GM12875 (cell line): ENCODE data around the gene NDUFV1.
"Not testable (repeated sequence)": the region's sequence is repeated elsewhere in the genome, so short reads cannot be mapped to it uniquely, and the experiment has no call there.

Experiments used
- H3K4me3 ChIP-seq: one replicate; pipeline ENCODE4 v1.5.1; 2011; ENCODE audit warnings: low read depth, low read length, control low read depth
- TF ChIP-seq, protein P1 (sequence below): IDR thresholded peaks from 2 replicates; pipeline ENCODE4 v1.5.1; 2011; ENCODE audit warnings: low read depth, mild to moderate bottlenecking, control low read depth, inconsistent platforms, low read length, moderate library complexity, borderline replicate concordance; ENCODE audit not compliant: insufficient read depth

NDUFV1 gene

DNA sequence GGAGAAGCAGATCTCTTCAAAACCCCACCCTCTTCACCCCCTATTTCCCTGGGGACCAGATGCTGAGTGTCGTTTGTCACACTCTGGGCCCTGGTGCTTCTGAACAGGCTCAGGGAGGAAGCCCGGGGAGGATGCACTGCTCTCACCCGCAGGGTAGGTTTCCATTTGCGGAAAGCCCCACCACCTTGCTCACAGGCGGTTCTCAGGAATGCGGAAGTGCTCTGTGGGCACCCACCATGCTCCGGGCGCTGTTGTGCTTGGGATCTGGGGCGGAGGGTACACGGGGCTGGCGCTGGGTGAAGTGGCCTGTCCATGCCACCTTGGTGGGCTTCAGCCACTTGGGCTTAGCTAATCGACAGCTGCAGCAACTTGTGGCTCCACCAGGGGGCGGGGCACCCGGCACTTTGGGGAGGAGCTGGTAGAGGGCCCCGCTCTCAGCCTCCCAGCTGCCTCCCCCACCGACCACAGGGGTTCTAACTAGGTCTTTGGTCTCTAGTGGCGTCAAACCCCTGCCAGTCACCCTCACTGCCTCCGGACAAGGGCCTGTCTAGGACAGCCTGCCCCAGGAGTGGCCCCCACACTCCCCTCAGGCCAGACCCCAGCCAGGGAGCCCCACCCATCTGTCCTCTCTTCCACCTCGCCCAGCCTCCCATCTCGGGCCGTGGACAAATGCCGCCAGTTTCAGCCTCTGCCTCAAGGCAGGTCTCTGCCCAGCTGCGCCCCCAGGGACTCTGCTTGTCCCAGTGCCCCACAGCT is 7.4 kb downstream of the NDUFV1 start:
- peak overlapping the region; percentile 45 for H3K4me3 ChIP-seq
- TF ChIP-seq, protein P1, sequence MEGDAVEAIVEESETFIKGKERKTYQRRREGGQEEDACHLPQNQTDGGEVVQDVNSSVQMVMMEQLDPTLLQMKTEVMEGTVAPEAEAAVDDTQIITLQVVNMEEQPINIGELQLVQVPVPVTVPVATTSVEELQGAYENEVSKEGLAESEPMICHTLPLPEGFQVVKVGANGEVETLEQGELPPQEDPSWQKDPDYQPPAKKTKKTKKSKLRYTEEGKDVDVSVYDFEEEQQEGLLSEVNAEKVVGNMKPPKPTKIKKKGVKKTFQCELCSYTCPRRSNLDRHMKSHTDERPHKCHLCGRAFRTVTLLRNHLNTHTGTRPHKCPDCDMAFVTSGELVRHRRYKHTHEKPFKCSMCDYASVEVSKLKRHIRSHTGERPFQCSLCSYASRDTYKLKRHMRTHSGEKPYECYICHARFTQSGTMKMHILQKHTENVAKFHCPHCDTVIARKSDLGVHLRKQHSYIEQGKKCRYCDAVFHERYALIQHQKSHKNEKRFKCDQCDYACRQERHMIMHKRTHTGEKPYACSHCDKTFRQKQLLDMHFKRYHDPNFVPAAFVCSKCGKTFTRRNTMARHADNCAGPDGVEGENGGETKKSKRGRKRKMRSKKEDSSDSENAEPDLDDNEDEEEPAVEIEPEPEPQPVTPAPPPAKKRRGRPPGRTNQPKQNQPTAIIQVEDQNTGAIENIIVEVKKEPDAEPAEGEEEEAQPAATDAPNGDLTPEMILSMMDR: 0 out of 2 replicates have a peak, but pooled peaks have one; percentile 36

DNA sequence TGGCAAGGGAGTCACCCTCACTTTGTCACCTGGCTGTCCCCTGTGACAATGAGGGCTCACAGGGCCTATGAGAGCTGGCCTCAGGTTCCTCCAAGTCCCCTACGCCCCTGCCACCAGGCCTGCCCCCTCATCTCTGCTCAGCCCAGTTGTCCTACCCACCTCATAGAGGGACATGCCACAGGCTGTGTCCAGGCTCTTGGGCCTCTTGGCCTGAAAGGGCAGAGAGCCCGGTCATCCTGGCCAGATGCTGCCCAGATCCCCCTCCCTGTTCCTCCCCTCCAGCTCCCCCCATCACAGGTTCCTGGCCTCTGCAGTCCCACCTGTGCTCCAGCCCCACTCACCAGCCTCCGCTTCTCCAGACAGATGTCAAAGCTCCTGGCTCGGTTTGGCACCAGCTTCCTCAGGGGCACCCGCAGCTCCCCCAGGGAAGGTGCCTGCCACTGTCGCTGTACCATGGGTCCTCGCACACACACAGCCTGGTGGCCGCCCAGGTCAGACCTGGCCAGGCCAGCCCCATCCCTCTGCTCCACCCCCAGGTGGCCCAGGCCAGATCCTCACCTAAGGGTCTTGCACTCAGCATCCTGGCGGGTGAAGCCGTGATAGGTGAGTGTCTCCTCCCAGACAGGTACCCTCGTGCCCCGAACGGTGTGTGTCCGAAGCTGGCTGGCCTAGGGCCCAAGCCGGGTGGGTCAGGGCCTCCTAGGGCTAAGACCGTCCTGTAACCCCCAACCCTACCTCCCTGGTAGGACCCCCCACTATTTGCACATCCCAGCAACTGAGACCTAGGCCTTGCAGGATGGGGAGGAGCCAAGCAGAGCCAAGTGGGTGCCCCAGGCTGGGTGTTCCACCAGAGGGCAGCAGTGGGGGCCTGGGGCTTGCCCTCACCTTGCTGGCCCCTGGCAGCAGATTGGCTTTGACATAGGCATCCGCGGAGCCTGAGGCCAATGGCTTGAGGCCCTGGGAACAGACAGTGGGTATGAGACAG is 8.3 kb downstream of the NDUFV1 start:
- peak overlapping the region; percentile 45 for H3K4me3 ChIP-seq

DNA sequence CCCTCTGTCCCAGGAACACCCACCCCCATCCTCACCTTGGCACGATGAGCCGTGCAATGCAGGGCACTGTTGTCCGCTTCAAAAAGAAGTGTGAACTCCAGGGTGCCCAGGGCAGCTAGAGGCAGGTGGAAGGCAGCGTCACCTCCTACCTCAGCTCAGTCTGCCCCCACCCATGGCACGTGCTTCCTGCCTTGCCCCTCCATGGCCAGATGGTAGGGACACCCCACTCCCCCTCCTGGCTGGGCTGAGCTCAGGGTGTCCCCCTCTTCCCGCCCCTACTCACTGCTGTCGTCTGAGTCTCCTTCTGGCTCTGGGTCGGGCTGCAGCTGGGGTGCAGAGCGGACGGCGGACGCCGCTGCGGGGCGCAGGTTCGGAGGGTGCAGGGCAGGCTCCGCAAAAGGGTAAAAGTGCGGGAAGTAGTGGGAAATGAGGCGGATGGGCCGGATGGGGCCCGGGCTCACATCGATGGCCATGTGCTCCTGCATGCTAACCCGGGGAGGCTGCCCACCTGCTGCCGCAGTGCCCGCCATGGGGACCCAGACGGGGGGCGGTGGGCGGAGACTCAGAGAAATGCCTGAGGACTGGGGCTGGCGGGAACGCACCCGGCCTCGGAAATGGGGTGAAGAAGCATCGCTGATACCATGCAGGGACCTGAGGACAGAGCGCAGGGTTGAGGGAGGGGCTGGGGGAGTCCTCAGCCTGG is 9.1 kb downstream of the NDUFV1 start:
- H3K4me3 ChIP-seq: no peak overlapping the region

More for the DNA sequence above, 8.3 kb downstream of the NDUFV1 start:
- TF ChIP-seq, protein P1: peak; percentile 73

DNA sequence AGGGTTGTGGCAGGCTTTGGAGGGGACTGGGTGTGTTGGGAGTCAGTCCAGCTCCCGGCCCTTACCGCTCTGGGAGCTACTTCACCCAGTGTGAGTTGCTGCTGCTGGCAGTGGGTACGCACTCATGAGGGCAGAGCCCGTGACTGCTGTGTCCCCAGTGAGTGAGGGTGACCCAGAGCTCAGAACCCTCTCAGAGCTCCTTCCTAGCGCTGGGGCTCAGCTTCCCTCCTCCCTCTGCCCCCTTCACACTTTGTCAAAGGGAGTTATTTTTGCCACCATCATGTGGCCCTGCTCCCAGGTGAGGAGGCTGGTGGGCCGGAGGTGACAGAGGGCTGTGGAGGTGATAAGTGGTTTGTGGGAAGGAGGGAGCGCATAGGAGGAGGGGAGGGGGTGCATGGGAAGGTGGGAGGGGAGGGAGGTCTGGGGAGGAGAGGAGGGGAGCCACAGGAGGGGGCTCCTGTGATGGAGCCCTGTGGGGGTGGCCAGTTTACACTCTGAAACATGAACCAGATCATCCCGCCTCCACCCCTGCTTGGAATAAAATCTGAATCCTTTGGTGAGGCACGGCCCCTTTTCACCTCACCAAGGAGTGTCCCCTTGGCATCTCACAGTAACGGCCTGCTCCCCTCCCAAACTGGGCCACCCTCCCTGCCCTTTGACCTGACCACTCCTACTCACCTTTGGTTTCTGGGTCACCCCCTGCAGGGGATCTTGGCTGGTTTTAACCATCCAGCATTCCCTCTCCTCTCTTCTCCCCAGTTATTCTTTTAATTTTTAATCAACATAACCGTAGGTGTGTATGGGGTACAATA is 9.9 kb downstream of the NDUFV1 start:
- TF ChIP-seq, protein P1: no peak
- no peak overlapping the region for H3K4me3 ChIP-seq

More for the DNA sequence above, 9.1 kb downstream of the NDUFV1 start:
- TF ChIP-seq, protein P1: no peak

DNA sequence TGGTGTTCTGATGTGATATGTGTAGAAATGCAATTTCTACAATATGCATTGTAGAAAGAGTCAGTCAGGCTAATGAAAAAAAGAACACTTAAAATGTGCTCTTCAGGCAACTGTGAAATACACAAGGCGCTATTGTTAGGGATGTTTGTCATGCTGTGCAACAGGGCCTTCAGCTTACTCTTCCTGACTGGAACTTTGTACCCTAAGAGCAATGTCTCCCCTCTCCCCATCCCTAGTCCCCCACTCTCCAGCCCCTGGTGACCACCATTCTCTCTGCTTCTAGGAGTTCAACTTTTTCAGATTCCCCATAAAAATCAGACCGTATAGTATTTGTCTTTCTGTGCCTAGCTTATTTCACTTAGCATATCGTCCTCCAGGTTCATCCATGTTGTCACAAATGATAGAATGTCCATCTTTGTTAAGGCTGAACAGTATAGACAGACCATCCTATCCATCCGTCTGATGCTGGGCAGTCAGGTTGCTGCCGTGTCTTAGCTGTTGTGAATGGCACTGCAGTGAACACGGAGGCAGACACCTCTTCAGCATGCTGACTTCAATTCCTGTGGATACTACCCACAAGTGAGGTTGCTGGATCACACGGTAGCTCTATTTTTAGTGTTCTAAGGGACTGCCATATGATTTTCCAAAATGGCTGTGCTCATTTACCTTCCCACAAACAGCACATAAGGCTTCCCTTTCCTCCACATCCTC is 10.7 kb downstream of the NDUFV1 start:
- H3K4me3 ChIP-seq: no peak overlapping the region
- TF ChIP-seq, protein P1: no peak

DNA sequence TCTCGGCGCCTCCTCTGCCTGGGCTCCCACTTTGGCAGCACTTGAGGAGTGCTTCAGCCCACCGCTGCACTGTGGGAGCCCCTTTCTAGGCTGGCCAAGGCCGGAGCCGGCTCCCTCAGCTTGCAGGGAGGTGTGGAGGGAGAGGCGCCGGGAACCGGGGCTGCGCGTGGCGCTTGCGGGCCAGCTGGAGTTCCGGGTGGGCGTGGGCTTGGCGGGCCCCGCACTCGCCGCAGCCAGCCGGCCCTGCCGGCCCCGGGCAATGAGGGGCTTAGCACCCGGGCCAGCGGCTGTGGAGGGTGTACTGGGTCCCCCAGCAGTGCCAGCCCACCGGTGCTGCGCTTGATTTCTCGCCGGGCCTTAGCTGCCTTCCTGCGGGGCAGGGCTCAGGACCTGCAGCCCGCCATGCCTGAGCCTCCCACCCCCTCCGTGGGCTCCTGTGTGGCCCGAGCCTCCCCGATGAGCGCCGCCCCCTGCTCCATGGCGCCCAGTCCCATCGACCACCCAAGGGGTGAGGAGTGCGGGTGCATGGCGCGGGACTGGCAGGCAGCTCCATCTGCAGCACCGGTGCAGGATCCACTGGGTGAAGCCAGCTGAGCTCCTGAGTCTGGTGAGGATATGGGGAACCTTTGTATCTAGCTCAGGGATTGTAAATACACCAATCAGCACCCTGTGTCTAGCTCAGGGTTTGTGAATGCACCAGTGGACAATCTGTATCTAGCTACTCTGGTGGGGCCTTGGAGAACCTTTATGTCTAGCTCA is 12.3 kb downstream of the NDUFV1 start:
- H3K4me3 ChIP-seq: not testable (repeated sequence)

DNA sequence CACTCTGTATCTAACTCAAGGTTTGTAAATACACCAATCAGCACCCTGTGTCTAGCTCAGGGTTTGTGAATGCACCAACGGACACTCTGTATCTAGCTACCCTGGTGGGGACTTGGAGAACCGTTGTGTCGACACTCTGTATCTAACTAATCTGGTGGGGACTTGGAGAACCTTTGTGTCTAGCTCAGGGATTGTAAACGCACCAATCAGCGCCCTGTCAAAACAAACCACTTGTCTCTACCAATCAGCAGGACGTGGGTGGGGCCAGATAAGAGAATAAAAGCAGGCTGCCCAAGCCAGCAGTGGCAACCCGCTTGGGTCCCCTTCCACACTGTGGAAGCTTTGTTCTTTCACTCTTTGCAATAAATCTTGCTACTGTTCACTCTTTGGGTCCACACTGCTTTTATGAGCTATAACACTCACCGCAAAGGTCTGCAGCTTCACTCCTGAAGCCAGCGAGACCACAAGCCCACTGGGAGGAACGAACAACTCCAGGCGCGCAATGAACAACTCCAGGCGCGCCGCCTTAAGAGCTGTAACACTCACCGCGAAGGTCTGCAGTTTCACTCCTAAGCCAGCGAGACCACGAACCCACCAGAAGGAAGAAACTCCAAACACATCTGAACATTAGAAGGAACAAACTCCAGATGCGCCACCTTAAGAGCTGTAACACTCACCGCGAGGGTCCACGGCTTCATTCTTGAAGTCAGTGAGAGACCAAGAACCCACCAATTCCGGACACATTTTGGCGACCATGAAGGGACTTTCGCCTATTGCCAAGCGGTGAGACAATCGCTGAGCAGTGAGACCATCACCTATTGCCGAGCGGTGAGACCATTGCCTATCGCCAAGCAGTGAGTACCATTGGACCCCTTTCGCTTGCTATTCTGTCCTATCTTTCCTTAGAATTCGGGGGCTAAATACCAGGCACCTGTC is 13.2 kb downstream of the NDUFV1 start:
- H3K4me3 ChIP-seq: not testable (repeated sequence)

DNA sequence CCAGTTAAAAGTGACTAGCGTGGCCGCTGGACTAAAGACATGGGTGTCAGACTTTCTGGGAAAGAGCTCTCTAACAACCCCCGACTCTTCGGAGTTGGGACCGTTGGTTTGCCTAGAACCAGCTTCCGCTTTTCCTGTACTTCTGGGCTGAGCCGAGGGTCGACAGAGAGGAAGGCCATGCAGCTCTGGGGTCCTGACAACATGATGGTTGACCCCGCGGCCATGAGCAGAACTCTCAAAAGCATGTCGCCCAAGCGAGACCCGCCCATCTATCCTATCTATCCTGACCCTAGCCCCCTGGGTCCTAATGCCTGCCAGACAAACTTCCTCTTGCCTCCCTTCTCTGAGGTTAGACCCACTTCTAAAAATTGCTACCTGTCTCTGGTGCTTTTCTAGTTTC is 13.9 kb downstream of the NDUFV1 start:
- H3K4me3 ChIP-seq: not testable (repeated sequence)

DNA sequence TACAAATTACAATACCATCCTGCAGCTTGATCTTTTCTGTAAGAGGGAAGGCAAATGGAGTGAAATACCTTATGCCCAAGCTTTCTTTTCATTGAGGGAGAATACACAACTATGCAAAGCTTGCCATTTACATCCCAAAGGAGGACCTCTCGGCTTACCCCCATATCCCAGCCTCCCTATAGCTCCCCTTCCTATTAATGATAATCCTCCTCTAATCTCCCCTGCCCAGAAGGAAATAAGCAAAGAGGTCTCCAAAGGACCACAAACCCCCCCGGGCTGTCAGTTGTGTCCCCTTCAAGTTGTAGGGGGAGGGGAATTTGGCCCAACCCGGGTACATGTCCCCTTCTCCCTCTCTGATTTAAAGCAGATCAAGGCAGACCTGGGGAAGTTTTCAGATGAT is 15.2 kb downstream of the NDUFV1 start:
- H3K4me3 ChIP-seq: not testable (repeated sequence)

DNA sequence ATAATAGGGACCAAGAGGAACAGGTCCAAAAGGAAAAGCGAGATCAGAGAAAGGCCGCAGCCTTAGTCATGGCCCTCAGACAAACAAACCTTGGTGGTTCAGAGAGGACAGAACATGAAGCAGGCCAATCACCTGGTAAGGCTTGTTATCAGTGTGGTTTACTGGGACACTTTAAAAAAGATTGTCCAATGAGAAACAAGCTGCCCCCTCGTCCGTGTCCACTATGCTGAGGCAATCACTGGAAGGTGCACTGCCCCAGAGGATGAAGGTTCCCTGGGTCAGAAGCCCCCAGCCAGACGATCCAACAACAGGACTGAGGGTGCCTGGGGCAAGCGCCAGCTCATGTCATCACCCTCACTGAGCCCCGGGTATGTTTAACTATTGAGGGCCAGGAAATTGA is 16.2 kb downstream of the NDUFV1 start:
- not testable (repeated sequence) for H3K4me3 ChIP-seq
